ENCODE results near the gene TTYH1.
"Not testable (repeated sequence)": the region's sequence is repeated elsewhere in the genome, so short reads cannot be mapped to it uniquely, and the experiment has no call there.

The TTYH1 gene

DNA sequence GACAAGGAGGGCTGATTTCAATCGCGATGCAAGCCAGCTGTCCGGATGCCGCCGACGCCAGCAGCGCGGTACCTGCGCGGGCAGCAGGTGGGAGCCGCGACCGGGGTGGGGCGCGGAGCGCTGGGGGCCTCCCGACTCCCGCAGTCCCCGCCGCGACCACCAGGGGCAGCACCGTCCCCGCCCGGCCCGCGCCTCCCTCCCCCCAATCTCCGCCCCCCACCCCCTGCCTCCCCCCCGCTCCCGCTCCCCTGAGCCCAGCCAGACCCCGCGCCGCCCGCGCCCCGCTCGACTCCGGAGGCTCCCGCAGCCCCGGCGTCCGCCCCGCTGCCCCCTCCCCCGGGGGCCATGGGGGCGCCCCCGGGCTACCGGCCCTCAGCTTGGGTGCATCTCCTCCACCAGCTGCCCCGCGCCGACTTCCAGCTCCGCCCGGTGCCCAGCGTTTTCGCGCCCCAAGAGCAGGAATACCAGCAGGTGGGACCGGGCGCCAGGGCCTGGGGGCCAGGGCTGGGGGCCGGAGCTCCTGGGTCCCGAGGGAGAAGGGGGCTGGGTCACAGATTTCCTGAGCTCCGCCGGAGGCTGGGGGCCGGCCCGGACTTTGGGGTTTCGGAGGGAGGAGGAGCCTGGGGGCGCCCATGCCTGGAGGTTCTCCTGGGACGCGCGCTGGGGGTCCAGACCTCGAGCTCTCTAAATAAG lies at the start of gene TTYH1:
TSS of gene TTYH1 (plus strand) at position 257 of the 693 bp plus-strand sequence. CDS start at position 346, 89 bp downstream.
- DNase-seq: no peak

DNA sequence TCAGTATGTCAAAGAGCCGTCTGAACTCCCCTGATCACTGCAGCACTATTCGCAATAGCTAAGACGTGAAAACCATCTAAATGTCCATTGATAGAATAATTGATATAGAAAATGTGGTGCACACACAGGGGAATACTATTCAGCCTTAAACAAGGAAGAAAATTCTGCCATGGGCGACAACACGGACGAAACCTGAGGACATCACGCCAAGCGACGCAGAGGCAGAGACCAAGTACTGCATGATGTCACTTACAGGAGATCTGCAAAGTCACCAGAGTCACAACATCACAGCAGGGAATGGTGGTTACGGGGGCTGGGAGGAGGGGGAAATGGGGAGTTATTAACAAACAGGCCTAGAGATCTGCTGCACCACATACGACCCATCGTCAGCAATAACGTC lies 49.5 kb upstream of the TTYH1 start:
- DNase-seq: not testable (repeated sequence)

DNA sequence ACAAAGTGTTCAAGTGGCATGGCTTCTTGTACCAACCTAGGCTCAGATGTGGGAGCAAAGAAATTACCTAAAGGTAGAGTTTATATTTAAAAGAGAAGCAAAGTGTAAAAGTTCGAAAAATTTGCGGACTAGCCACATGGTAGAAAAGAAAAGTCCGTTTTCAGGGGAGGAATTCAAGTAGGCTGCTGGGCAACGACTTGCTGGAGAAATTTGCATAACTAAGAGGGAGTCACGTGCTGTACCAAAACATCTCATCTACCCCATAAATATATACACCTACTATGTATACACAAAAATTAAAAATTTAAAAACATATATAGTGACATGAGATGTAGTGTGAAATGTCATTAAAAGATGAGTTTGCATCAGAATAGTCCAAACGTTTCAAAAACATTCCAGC lies 48.5 kb upstream of the TTYH1 start:
- DNase-seq: no peak

GRCh38 chr19:54369082-54369687 lies 46.1 kb upstream of the TTYH1 start:
- no peak for DNase-seq

- DNase-seq: not testable (repeated sequence)
Measured at GRCh38 chr19:54369688-54370433, 45.4 kb upstream of the TTYH1 start.

DNA sequence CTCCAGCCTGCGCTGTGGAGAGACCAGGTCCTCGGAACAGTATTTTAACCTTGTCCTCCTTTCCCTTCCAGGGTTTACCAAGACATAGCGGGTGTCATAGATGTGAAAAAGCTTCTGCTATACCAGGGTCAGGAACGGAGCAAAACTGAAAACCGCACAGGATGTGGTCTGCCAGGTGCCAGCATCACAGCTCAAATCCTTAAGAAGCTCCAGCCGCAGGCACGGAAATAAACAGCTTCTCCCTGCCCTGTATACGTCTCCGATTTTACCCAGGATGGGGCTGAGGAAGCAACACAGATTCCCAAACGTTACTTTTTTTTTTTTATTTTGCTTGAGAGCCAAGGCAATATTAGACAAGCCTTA lies 44.8 kb upstream of the TTYH1 start:
- not testable (repeated sequence) for DNase-seq

DNA sequence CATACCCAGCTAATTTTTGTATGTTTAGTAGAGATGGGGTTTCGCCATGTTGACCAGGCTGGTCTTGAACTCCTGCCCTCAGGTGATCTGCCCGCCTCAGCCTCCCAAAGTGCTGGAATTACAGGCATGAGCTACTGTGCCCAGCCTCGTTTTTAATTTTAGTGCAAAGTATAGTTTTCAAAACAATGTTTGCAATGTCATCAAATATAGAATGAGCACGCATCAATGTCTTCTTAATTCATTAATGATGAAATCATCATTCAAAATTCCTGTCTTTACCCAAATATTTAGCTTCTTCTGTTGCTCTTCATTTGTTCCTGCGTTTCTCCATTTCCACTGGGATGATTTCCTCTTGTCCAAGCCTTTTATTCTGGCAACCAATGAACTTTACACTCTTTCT lies 43.8 kb upstream of the TTYH1 start:
- DNase-seq: not testable (repeated sequence)

GRCh38 chr19:54373781-54374631 lies 41.3 kb upstream of the TTYH1 start:
- DNase-seq: no peak

- DNase-seq: not testable (repeated sequence)
Measured at GRCh38 chr19:54375181-54375938, 39.9 kb upstream of the TTYH1 start.

- DNase-seq: no peak
Measured at GRCh38 chr19:54376610-54377285, 38.5 kb upstream of the TTYH1 start.

DNA sequence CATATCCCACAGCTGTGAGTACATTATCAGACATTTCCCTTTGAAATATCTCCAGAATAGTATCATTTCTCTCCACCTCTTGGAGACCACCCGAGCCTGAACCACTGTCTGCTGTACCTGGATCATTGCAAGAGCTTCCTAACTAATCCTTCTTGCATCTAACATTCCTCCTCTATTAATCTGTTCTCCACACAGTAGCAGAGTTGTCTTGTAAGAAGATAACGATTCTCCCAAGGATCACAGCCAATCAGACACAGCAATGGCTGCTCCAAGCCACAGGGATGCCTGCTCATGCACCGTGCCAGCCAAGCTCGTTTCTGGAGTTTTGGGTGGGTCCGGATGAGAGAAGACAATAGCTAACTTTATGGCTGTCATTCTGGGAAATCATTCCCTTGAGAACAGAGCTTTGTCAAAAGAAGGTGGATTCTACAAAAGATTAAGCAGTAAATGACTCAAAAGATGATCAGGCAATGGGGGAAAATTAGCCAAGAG lies 36.0 kb upstream of the TTYH1 start:
- no peak for DNase-seq

DNA sequence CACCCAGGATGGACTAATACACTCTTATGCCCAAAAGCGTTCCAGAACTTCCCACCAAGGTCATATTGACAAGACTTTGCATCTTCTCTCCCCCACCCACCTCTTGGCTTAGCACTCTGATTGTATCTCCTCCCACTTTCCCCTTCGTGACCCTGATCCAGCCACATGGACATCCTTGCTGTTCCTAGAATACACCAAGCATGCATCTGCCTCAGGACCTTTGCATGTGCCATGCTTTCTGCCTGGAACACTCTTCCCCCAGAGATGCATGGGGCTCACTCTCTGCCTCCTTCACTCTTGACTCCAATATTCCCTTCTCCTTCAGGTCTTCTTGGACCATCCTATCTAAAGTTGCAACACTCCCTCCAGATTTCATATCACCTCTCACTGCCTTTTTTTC lies 34.4 kb upstream of the TTYH1 start:
- DNase-seq: no peak

- DNase-seq: not testable (repeated sequence)
Measured at GRCh38 chr19:54382041-54382440, 33.2 kb upstream of the TTYH1 start.

GRCh38 chr19:54383330-54383729 lies 31.9 kb upstream of the TTYH1 start:
- DNase-seq: no peak

- no peak for DNase-seq
Measured at GRCh38 chr19:54387991-54388801, 27.1 kb upstream of the TTYH1 start.

DNA sequence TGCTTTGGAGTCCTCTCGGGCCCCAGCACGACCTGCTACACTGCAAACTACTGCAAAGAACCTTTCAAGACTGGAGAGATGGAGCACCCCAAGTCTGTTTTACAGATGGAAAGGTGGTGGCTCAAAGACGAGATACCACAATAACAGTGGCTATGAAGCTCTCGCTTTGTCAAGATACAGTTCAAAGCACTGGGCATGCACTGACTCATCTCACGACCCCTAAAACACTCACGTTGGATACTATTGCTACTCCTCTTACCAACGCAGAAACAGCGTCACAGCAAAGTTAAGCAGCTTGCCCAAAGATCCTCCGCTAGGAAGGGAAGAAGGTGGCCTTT lies 26.5 kb upstream of the TTYH1 start:
- no peak for DNase-seq

DNA sequence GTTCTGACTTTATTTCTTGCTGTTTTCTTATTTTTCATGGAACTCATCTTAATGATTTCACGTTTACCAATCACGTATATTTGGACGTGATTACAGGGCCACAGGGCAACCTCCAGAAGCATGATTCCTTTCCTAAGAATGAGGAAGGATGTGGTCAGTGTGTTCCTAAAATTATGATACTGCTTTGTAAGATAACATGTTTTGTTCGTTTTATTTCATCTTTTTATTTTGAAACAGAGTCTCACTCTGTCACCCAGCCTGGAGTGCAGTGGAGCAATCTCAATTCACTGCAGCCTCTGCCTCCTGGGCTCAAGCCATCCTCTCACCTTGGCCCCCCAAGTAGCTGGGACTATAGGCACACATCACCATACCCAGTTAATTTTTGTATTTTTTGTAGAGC lies 25.7 kb upstream of the TTYH1 start:
- no peak for DNase-seq

DNA sequence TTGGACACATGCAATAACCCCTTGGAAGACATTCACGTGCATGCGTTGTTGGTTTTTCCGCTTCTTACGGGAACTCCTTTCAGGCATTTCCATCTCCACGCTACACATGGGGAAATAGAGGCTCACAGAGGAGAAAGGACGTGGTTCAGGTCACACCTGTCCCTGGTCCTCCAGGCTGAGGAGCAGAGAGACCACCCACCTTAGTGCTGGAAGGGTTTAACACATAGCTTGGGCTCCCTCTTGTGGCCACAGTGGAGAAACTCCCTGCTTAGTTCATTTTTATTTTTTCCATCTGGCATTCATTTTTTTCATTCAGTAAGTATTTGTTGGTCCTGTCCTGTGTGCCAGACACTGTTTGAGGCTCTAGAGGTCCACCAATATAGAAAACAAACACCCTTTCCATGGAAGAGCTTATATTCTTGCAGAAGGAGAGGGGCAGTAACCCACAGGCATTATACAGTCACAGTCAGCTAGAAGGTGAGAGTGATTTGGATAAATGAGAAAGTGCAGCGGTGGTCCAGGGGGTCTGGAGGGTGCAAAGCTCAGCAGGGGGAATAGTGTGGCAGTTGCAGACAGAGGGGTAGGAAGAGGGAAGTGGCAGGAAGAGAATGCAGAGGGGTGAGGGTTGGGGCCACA lies 24.2 kb upstream of the TTYH1 start:
- no peak for DNase-seq

DNA sequence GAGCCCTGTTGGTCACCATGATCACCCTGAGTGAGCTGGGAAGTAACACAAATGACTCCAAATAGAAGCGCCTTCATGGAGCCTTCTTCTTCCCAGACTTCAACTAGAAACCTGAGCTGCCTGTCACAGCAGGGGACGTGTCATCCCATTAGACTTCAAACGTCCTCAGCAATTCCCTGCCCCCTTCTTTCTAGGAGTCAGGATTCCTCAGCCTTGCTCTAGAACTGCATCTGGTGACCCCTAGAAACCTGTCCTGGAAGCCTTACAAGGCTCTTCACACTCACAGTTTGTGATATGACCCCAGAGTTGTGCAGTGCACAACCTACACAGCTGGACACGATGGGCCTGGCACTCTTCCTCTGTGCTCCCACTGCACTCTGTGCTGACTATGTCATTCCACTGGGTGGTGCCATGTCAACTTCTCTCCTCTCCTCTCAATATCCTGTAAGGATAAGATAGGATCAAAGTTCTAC lies 23.6 kb upstream of the TTYH1 start:
- no peak for DNase-seq

DNA sequence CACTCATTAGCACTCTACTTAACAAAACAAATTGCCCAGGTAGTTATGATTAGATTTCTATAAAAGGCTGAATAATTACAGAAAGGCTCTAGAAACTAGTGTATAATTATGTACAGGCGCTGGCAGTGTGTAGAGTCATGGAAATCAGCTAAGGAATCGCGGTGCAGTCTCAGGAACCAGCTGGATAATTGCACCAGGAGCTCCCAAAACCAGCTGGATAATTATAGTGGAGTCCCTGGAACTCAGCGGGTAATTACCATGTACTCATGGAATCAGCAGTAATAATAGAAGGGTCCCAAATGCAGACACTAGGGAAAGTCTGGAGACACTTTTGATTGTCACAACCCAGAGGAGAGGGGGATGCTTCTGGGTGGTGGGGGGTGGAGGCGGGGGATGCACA lies 23.2 kb upstream of the TTYH1 start:
- DNase-seq: no peak
